ENCODE measurements around the gene AMZ1.

The AMZ1 gene, protein sequence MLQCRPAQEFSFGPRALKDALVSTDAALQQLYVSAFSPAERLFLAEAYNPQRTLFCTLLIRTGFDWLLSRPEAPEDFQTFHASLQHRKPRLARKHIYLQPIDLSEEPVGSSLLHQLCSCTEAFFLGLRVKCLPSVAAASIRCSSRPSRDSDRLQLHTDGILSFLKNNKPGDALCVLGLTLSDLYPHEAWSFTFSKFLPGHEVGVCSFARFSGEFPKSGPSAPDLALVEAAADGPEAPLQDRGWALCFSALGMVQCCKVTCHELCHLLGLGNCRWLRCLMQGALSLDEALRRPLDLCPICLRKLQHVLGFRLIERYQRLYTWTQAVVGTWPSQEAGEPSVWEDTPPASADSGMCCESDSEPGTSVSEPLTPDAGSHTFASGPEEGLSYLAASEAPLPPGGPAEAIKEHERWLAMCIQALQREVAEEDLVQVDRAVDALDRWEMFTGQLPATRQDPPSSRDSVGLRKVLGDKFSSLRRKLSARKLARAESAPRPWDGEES

DNA sequence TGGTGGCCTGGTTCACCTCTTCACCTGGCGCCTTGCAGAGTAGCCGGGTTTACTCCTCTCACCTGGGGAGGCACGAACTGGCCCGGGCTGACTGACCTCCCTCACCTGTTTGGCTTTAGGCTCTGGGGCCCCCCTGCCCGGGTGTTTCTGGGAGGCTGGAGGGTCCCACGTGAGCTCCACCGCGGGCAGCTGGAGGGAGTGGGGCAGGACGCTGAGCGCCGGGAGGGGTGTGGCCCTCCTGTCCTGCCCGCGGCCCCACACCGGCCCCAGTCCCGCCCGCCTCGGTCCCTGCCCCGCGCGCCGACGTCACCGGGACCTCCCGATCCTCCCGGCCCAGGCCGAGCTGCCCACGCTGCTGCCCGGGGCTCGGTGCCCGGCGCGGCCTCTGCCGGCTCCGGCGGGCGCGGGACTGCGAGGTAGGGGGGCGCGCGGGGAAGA is at the start of gene AMZ1:
TSS of gene AMZ1 (plus strand) at position 322 of the 438 bp plus-strand sequence. CDS start 12,250 bp downstream, outside the sequence.
- H3K36me3 ChIP-seq (ENCODE audit: insufficient read depth, low read length) = no peaks in the 10 kb centered on the region
- ATAC-seq (ENCODE audit: insufficient read depth, low read depth) (no peak), DNase-seq (no peak)
- H3K4me1 ChIP-seq (ENCODE audit: insufficient read depth, low read length) = no peaks in the 10 kb centered on the region
- H4K20me1 ChIP-seq (ENCODE audit: insufficient read depth, low read length) = no peaks in the 10 kb centered on the region
- H2AFZ ChIP-seq (ENCODE audit: low read depth, low read length) = no peak within 1 kb of the TSS
- no peak within 1 kb of the TSS for H3K4me2 ChIP-seq (ENCODE audit: insufficient read depth, low read length)
- no peaks in the 10 kb centered on the region for H3K9me3 ChIP-seq (ENCODE audit: insufficient read depth, low read length, severe bottlenecking)
- no peak within 1 kb of the TSS for H3K4me3 ChIP-seq (ENCODE audit: low read depth in 1 of 2, low read length in 2 of 2)
- no peaks in the 10 kb centered on the region for H3K27me3 ChIP-seq (ENCODE audit: insufficient read depth, low read length, poor library complexity)
- no peaks in the 10 kb centered on the region for H3K79me2 ChIP-seq (ENCODE audit: insufficient read depth, low read length)
- no peak within 1 kb of the TSS for H3K27ac ChIP-seq (ENCODE audit: low read length)
- TF ChIP-seq EZH2 (IDR thresholded peaks at IDR 0.05; ENCODE audit: borderline replicate concordance, low read depth, low read length, severe bottlenecking) = no peak
- TF ChIP-seq, protein P1, sequence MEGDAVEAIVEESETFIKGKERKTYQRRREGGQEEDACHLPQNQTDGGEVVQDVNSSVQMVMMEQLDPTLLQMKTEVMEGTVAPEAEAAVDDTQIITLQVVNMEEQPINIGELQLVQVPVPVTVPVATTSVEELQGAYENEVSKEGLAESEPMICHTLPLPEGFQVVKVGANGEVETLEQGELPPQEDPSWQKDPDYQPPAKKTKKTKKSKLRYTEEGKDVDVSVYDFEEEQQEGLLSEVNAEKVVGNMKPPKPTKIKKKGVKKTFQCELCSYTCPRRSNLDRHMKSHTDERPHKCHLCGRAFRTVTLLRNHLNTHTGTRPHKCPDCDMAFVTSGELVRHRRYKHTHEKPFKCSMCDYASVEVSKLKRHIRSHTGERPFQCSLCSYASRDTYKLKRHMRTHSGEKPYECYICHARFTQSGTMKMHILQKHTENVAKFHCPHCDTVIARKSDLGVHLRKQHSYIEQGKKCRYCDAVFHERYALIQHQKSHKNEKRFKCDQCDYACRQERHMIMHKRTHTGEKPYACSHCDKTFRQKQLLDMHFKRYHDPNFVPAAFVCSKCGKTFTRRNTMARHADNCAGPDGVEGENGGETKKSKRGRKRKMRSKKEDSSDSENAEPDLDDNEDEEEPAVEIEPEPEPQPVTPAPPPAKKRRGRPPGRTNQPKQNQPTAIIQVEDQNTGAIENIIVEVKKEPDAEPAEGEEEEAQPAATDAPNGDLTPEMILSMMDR (IDR thresholded peaks at IDR 0.05; ENCODE audit: borderline replicate concordance, extremely low read depth, low read length, poor library complexity, severe bottlenecking) = no peak
- no peak within 1 kb of the TSS for H3K9ac ChIP-seq (ENCODE audit: low read depth, low read length)

DNA sequence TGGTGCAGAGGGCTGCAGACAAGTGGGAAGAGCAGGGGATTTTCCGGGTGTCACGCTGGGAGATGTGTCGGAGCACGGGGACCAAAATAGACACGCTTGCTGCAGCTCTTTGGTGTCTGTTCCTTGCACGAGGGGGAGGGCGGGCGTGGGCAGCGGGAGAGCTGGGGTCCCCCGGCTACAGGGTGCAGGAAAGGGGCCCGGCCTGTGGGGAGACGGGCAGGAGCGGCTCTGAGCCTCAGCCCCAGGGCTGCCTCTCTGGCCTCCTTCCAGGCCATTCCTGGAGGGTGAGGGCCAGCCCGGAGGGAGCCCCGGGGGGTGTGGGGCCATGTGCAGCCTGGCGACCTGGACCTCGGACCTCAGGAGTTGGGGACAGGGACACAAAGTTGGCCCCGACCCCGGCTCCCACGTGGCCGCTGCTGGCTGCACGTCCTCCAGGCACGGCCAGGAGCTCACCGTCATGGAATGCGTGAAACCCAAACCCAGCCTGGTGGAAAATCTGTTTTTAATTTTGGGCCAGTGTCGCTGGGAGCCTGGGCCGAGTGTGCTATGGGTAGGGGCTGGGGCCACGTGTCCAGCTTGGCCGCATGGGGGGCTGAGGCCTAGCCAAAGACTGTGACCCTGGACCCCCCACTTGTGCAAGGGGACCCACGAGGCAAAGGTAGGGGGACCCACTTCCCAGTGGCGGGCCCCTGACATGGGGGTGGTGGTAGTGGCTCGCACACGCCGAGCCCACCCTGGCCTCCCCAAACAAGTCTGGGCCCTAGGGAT is 49.6 kb upstream of the AMZ1 start:
- Histone ChIP-seq H3K9me3 (ENCODE audit: insufficient read depth, low read length, severe bottlenecking) (no peaks in the 10 kb centered on the region), H3K4me3 (ENCODE audit: low read depth in 1 of 2, low read length in 2 of 2) (no peak overlapping the region), H3K27me3 (ENCODE audit: insufficient read depth, low read length, poor library complexity) (no peaks in the 10 kb centered on the region), H4K20me1 (ENCODE audit: insufficient read depth, low read length) (peaks cover 91% of the 10 kb centered on the region), H3K27ac (ENCODE audit: low read length) (no peak overlapping the region), H2AFZ (ENCODE audit: low read depth, low read length) (no peak overlapping the region), H3K4me2 (ENCODE audit: insufficient read depth, low read length) (no peak overlapping the region), H3K4me1 (ENCODE audit: insufficient read depth, low read length) (peaks cover 23% of the 10 kb centered on the region), H3K79me2 (ENCODE audit: insufficient read depth, low read length) (peaks cover 92% of the 10 kb centered on the region), H3K9ac (ENCODE audit: low read depth, low read length) (no peak overlapping the region), H3K36me3 (ENCODE audit: insufficient read depth, low read length) (peaks cover 64% of the 10 kb centered on the region)
- ATAC-seq (ENCODE audit: insufficient read depth, low read depth) (no peak), DNase-seq (no peak)
- no peak for TF ChIP-seq EZH2 (IDR thresholded peaks at IDR 0.05; ENCODE audit: borderline replicate concordance, low read depth, low read length, severe bottlenecking)
- TF ChIP-seq, protein P1 (IDR thresholded peaks at IDR 0.05; ENCODE audit: borderline replicate concordance, extremely low read depth, low read length, poor library complexity, severe bottlenecking) = no peak

DNA sequence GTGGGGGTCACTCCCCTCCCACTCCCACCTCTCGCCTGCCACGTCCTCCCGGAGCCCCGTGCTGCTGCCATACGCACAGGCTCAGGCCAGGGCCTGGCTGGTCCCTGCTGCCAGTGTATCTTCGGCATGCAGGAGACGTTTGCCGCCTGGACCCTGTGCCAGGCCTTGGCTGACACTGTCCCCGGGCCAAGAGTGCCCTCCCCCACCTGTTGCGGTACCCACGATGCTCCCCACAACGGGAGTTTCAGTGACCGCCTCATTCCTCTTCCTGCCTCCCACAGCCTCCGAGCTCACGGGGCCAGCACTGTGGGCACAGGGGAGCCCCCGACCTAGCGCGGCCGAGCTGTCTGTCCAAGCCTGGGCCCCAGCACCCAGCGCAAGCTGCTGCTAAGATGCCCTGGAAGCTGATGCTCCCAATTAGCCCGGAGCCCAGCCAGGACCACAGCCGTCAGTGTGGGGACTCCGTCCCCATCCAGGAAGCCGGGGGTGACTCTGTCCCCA is 48.8 kb upstream of the AMZ1 start:
- DNase-seq = no peak
- no peak overlapping the region for H3K27ac ChIP-seq (ENCODE audit: low read length)
- TF ChIP-seq, protein P1 (IDR thresholded peaks at IDR 0.05; ENCODE audit: borderline replicate concordance, extremely low read depth, low read length, poor library complexity, severe bottlenecking) = no peak
- TF ChIP-seq EZH2 (IDR thresholded peaks at IDR 0.05; ENCODE audit: borderline replicate concordance, low read depth, low read length, severe bottlenecking) = no peak
- no peak overlapping the region for H2AFZ ChIP-seq (ENCODE audit: low read depth, low read length)
- H3K36me3 ChIP-seq (ENCODE audit: insufficient read depth, low read length) = peaks cover 56% of the 10 kb centered on the region
- H3K79me2 ChIP-seq (ENCODE audit: insufficient read depth, low read length) = peaks cover 92% of the 10 kb centered on the region
- no peak overlapping the region for H3K4me2 ChIP-seq (ENCODE audit: insufficient read depth, low read length)
- no peak overlapping the region for H3K9ac ChIP-seq (ENCODE audit: low read depth, low read length)
- no peak overlapping the region for H3K4me3 ChIP-seq (ENCODE audit: low read depth in 1 of 2, low read length in 2 of 2)
- H3K27me3 ChIP-seq (ENCODE audit: insufficient read depth, low read length, poor library complexity) = no peaks in the 10 kb centered on the region
- no peak for ATAC-seq (ENCODE audit: insufficient read depth, low read depth)
- H3K9me3 ChIP-seq (ENCODE audit: insufficient read depth, low read length, severe bottlenecking) = no peaks in the 10 kb centered on the region
- peaks cover 91% of the 10 kb centered on the region for H4K20me1 ChIP-seq (ENCODE audit: insufficient read depth, low read length)
- H3K4me1 ChIP-seq (ENCODE audit: insufficient read depth, low read length) = peaks cover 23% of the 10 kb centered on the region
